Tongue (tissue), 2 donors: ENCODE data around the gene TCF7L1. TPM values are rescaled to one million over a fixed set of nuclear protein-coding genes. Genes with fewer than 3 reads are reported as not detected.
"Not testable (repeated sequence)": the region's sequence is repeated elsewhere in the genome, so short reads cannot be mapped to it uniquely, and the experiment has no call there.

Experiments used
- DNase-seq: peaks from one replicate; pipeline ENCODE4 v3.0.0-alpha.2; 2015
- total RNA-seq: library from RNA; depleted of rRNA; stranded (reverse); fragments of >200 nt; gene quantifications from one replicate; pipeline ENCODE4 v1.2.3, GENCODE V29; 2014

The TCF7L1 gene
- total RNA-seq, 1 donor from 2014 or later: 11.1 TPM

- DNase-seq: no peak
Measured at GRCh38 chr2:85184990-85185389, 51.8 kb downstream of the TCF7L1 start.

GRCh38 chr2:85185431-85185940 is 52.3 kb downstream of the TCF7L1 start:
- DNase-seq: no peak

GRCh38 chr2:85187069-85187468 is 53.9 kb downstream of the TCF7L1 start:
- no peak for DNase-seq

- DNase-seq: no peak
Measured at GRCh38 chr2:85188852-85189251, 55.7 kb downstream of the TCF7L1 start.

GRCh38 chr2:85189606-85190270 is 56.5 kb downstream of the TCF7L1 start:
- DNase-seq: no peak

- DNase-seq: no peak
Measured at GRCh38 chr2:85191157-85191556, 58.0 kb downstream of the TCF7L1 start.

GRCh38 chr2:85194780-85195480 is 61.7 kb downstream of the TCF7L1 start:
- no peak for DNase-seq

- DNase-seq: no peak
Measured at GRCh38 chr2:85195956-85196355, 62.8 kb downstream of the TCF7L1 start.

- no peak for DNase-seq
Measured at GRCh38 chr2:85199698-85200097, 66.5 kb downstream of the TCF7L1 start.

GRCh38 chr2:85209887-85210286 is 76.7 kb downstream of the TCF7L1 start:
- DNase-seq: no peak

GRCh38 chr2:85210511-85210910 is 77.3 kb downstream of the TCF7L1 start:
- DNase-seq: no peak

- not testable (repeated sequence) for DNase-seq
Measured at GRCh38 chr2:85211606-85212005, 78.4 kb downstream of the TCF7L1 start.

GRCh38 chr2:85212841-85213240 is 79.6 kb downstream of the TCF7L1 start:
- no peak for DNase-seq

- DNase-seq: peak; percentile 77
Measured at GRCh38 chr2:85213404-85213803, 80.2 kb downstream of the TCF7L1 start.

GRCh38 chr2:85213901-85214512 is 80.8 kb downstream of the TCF7L1 start:
- no peak for DNase-seq

GRCh38 chr2:85215081-85215447 is 81.9 kb downstream of the TCF7L1 start:
- DNase-seq: no peak

- peak; percentile 95 for DNase-seq
Measured at GRCh38 chr2:85215448-85216401, 82.5 kb downstream of the TCF7L1 start.

- no peak for DNase-seq
Measured at GRCh38 chr2:85216927-85217326, 83.7 kb downstream of the TCF7L1 start.

GRCh38 chr2:85221067-85221691 is 88.0 kb downstream of the TCF7L1 start:
- peak; percentile 87 for DNase-seq

- no peak for DNase-seq
Measured at GRCh38 chr2:85222792-85223191, 89.6 kb downstream of the TCF7L1 start.

- no peak for DNase-seq
Measured at GRCh38 chr2:85226783-85227182, 93.6 kb downstream of the TCF7L1 start.
